ENCODE data around the gene CLCN1.

CLCN1 gene

GRCh38 chr7:143315776-143316175, at the start of gene CLCN1:
Gene CLCN1, plus strand, starts transcription at chr7:143316111. Its CDS starts 102 bp downstream, at chr7:143316213.
- no peak for DNase-seq
- TF ChIP-seq POLR2A (IDR thresholded peaks at IDR 0.05; ENCODE audit: low read length) = no peak
- TF ChIP-seq GATA1 (IDR thresholded peaks at IDR 0.05; ENCODE audit: low read depth, low read length) = no peak

- DNase-seq = no peak
- no peak for TF ChIP-seq POLR2A (IDR thresholded peaks at IDR 0.05; ENCODE audit: low read length)
Observed at GRCh38 chr7:143269251-143269650, 46.7 kb upstream of the CLCN1 start.

DNA sequence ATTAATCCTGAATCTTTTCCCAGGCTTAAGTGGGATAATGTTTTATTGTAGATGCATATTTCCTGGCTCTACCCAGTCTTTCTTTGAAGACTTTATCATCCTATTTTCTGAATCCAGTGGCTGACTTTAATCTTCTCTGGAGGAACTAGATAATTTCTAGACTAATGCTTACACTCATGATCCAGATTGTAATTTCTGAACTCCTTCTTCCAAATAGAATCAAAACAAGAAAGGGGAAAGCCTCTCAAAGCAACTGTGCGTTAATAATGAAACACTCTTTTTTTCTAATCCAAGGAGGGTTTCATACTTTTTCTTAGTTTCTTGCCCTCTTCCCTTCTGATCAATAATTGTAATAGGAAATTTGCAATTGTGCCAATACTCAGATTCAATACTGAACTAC, 44.7 kb upstream of the CLCN1 start:
- DNase-seq = no peak
- TF ChIP-seq GATA1 (IDR thresholded peaks at IDR 0.05; ENCODE audit: low read depth, low read length) (no peak), POLR2A (IDR thresholded peaks at IDR 0.05; ENCODE audit: low read length) (no peak)

DNA sequence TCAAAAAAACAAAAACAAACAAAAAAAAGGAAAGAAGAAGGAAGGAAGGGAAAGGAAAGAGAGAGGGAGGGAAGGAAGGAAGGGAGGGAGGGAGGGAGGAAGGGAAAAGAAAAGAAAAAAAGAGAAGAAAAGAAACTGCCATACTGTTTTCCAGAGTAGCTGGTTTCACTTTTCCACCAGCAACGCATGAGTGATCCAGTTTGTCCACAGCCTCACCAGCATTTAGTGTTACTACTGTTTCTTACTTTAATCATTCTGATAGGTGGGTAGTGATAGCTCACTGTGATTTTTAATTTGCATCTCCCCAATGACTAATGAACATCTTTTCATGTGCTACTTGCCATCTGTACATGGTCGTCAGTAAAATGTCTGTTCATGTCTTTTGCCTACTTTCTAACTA, 43.0 kb upstream of the CLCN1 start:
- DNase-seq = no peak
- TF ChIP-seq POLR2A (IDR thresholded peaks at IDR 0.05; ENCODE audit: low read length) = no peak
- TF ChIP-seq GATA1 (IDR thresholded peaks at IDR 0.05; ENCODE audit: low read depth, low read length) = no peak

GRCh38 chr7:143279186-143280098, 36.5 kb upstream of the CLCN1 start:
- TF ChIP-seq GATA1 (IDR thresholded peaks at IDR 0.05; ENCODE audit: low read depth, low read length) = no peak
- no peak for TF ChIP-seq POLR2A (IDR thresholded peaks at IDR 0.05; ENCODE audit: low read length)
- DNase-seq = peak in 1 of 2 experiments; percentile 18

DNA sequence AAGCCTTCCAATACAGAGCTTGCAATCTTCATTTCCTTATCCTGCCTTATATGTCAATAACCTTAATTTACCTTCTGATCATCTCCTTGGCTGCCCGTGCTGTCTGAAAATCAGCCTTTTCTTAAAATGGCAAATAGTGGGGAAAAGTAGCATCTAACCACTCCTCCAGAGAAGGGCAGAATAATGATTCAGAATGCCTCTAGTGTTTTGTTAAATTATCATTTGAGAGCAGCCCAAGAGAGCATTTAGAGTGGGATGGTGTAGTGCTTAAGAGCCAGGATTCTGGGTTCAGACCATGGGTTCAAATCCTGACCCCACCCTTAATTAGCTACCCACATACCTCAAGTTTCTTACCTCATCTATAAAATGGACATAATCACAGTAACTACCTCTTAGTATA, 35.8 kb upstream of the CLCN1 start:
- TF ChIP-seq POLR2A (IDR thresholded peaks at IDR 0.05; ENCODE audit: low read length) (no peak), GATA1 (IDR thresholded peaks at IDR 0.05; ENCODE audit: low read depth, low read length) (no peak)
- no peak for DNase-seq

- DNase-seq = no peak
- TF ChIP-seq POLR2A (IDR thresholded peaks at IDR 0.05; ENCODE audit: low read length) (no peak), GATA1 (IDR thresholded peaks at IDR 0.05; ENCODE audit: low read depth, low read length) (no peak)
Observed at GRCh38 chr7:143280566-143280965, 35.3 kb upstream of the CLCN1 start.

GRCh38 chr7:143281529-143281928, 34.4 kb upstream of the CLCN1 start:
- peak in 1 of 2 experiments; percentile 49 for DNase-seq
- TF ChIP-seq POLR2A (IDR thresholded peaks at IDR 0.05; ENCODE audit: low read length) (no peak), GATA1 (IDR thresholded peaks at IDR 0.05; ENCODE audit: low read depth, low read length) (no peak)

DNA sequence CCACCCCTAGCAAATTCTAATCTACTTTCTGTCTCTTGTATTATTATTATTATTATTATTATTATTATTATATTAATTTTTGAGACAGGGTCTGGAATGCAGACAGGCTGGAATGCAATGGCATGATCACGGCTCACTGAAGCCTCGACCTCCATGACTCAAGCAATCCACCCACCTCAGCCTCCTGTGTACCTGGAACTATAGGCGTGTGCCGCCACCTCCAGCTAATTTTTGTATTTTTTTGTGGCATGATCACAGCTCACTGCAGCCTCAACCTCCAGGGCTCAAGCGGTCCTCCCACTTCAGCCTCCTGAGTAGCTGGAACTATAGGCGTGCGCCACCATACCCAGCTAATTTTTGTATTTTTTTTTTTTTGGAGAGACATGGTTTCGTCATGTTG, 33.8 kb upstream of the CLCN1 start:
- TF ChIP-seq POLR2A (IDR thresholded peaks at IDR 0.05; ENCODE audit: low read length) (no peak), GATA1 (IDR thresholded peaks at IDR 0.05; ENCODE audit: low read depth, low read length) (no peak)
- no peak for DNase-seq

GRCh38 chr7:143283381-143283780, 32.5 kb upstream of the CLCN1 start:
- TF ChIP-seq POLR2A (IDR thresholded peaks at IDR 0.05; ENCODE audit: low read length) (no peak), GATA1 (IDR thresholded peaks at IDR 0.05; ENCODE audit: low read depth, low read length) (no peak)

DNA sequence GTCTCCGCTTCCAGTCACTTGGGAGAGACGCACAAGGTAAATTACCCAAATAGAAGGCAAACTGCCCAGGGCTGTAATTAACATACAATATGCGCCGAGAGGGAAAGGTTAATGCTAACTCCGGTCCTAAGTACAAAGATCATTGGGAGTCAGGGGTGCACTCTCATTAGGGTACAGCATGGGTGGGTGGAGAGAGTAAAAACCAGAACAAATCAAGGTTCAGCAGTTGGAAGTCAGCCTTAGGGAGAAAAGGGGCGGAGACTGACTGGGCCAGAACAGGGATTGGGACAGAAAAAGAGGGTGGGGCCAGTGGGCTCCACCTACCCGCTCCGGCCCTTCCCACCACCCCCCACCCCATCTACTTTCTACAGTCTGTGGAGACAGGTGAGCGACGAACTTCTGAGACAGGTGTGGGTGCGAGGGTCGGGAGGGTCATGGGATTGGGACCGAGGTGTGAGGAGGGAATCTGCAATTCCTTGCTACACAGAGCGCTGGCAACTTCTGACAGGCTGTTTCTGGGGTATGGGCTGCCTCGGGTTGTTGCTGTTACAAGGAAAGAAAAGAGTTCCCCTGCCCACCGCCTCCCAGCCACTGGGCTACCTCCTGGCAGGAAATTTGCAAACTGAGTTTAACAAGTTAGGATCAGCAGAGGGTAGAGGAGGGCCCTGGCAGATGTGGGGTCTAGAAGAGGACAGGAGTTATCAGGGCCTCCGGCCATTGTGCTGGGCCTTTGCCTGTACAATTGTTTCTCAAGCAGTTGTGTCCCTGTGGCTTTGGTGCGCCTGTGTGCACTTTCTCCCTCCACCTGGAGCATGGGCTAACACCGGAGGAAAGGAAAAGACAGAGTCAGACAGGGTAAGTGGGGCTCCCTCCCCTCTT, 31.1 kb upstream of the CLCN1 start, which contains the start of gene TMEM139:
Gene TMEM139 (plus strand): TSS at position 368 of the 879 bp plus-strand sequence. CDS start 1,000 bp downstream, outside the sequence.
- TF ChIP-seq POLR2A (IDR thresholded peaks at IDR 0.05; ENCODE audit: low read length) (no peak), GATA1 (IDR thresholded peaks at IDR 0.05; ENCODE audit: low read depth, low read length) (no peak)

More at GRCh38 chr7:143283381-143283780, 32.5 kb upstream of the CLCN1 start:
- DNase-seq = no peak

GRCh38 chr7:143285470-143285778, 30.5 kb upstream of the CLCN1 start:
- no peak for TF ChIP-seq GATA1 (IDR thresholded peaks at IDR 0.05; ENCODE audit: low read depth, low read length)
- TF ChIP-seq POLR2A (IDR thresholded peaks at IDR 0.05; ENCODE audit: low read length) = no peak
- DNase-seq = no peak

More for the DNA sequence above, 31.1 kb upstream of the CLCN1 start, which contains the start of gene TMEM139:
- no peak for DNase-seq

DNA sequence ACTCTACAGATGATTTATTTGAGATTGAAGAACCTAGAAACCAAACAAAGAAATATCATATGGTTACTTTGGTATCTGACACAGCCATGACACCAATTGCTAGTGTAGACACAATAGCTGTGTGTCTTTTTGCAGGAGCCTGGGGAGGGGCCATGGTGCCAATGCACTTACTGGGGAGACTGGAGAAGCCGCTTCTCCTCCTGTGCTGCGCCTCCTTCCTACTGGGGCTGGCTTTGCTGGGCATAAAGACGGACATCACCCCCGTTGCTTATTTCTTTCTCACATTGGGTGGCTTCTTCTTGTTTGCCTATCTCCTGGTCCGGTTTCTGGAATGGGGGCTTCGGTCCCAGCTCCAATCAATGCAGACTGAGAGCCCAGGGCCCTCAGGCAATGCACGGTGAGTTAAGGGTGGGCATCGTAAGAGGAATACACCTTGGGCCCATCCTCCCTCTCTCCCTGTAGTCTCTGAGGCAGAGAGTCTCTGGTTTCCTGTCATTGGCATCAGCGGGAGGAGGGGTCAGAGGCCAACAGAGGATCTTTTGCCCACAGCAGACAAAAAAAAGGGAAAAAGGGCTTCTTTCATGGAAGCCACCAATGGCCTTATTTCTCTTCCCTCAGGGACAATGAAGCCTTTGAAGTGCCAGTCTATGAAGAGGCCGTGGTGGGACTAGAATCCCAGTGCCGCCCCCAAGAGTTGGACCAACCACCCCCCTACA, 29.9 kb upstream of the CLCN1 start:
- TF ChIP-seq GATA1 (IDR thresholded peaks at IDR 0.05; ENCODE audit: low read depth, low read length) (no peak), POLR2A (IDR thresholded peaks at IDR 0.05; ENCODE audit: low read length) (no peak)
- DNase-seq = no peak

GRCh38 chr7:143286522-143286890, 29.4 kb upstream of the CLCN1 start:
- no peak for DNase-seq
- TF ChIP-seq GATA1 (IDR thresholded peaks at IDR 0.05; ENCODE audit: low read depth, low read length) (no peak), POLR2A (IDR thresholded peaks at IDR 0.05; ENCODE audit: low read length) (no peak)

Measured in erythroblast (primary cell).